Lung (tissue), 12 donors: ENCODE measurements around the gene TIAM2. TPM values are rescaled to one million over a fixed set of nuclear protein-coding genes. Genes with fewer than 3 reads are reported as not detected.

ENCODE experiments used
- ATAC-seq: fragments of 200-7000 bp; cut with Tn5 transposase; one replicate; pipeline ENCODE4 v1.9.1; 2020; ENCODE audit warnings: moderate number of reproducible peaks; ENCODE audit not compliant: insufficient read depth, low FRiP score
- DNase-seq, 3 donors: peaks; one replicate each; pipeline ENCODE4 v3.0.0-alpha.2; 2013 to 2017
- H3K27ac ChIP-seq, 2 donors: one replicate each; pipeline ENCODE4 v1.5.1; 2013; ENCODE audit warnings: mild to moderate bottlenecking in 2 of 2, moderate library complexity in 2 of 2, control low read depth in 1 of 2, inconsistent platforms in 1 of 2, low read depth in 1 of 2, low read length in 1 of 2
- H3K27me3 ChIP-seq, 3 donors: one replicate each; pipeline ENCODE4 v1.5.1; 2013; ENCODE audit warnings: low read length in 2 of 3; ENCODE audit not compliant: control insufficient read depth in 3 of 3, insufficient read depth in 3 of 3
- H3K36me3 ChIP-seq, 4 donors: one replicate each; pipeline ENCODE4 v1.5.1; 2013; ENCODE audit warnings: low read length in 4 of 4, mild to moderate bottlenecking in 1 of 4, moderate library complexity in 1 of 4; ENCODE audit not compliant: control insufficient read depth in 4 of 4, insufficient read depth in 4 of 4
- H3K4me1 ChIP-seq, 5 donors: one replicate each; pipeline ENCODE4 v1.5.1; 2013; ENCODE audit warnings: low read length in 5 of 5, mild to moderate bottlenecking in 2 of 5, moderate library complexity in 1 of 5; ENCODE audit not compliant: control insufficient read depth in 5 of 5, insufficient read depth in 5 of 5
- H3K4me3 ChIP-seq: one replicate; pipeline ENCODE4 v1.5.1; 2013; ENCODE audit warnings: mild to moderate bottlenecking, control low read depth, moderate library complexity
- H3K9ac ChIP-seq, 2 donors: one replicate each; pipeline ENCODE4 v1.5.1; 2013; ENCODE audit warnings: low read length in 2 of 2, control low read depth in 1 of 2; ENCODE audit not compliant: insufficient read depth in 1 of 2
- H3K9me3 ChIP-seq, 4 donors: one replicate each; pipeline ENCODE4 v1.5.1; 2013; ENCODE audit warnings: low read length in 3 of 4, mild to moderate bottlenecking in 1 of 4, moderate library complexity in 1 of 4; ENCODE audit not compliant: control insufficient read depth in 4 of 4, insufficient read depth in 3 of 4
- WGBS, 2 donors: extraction: QIAGEN DNeasy Blood & Tissue Kit; methylation state at CpG; one replicate each; pipeline ENCODE4 v1.1.7; 2013; 5-methylcytosine and 5-hydroxymethylcytosine counted together
- polyA plus RNA-seq, 2 donors: library from polyadenylated mRNA; stranded (reverse); fragments of 200-250 nt; gene quantifications; one replicate each; pipeline ENCODE4 v1.2.1, GENCODE V29; 2013
- total RNA-seq, 2 donors: library from RNA; depleted of rRNA in 1 of 2; stranded (reverse); fragments of >200 nt in 1 of 2; gene quantifications; one replicate each; pipeline ENCODE4 v1.2.1, GENCODE V29; 2014 to 2021
- TF ChIP-seq, protein P1 (sequence below): IDR thresholded peaks from 2 replicates; pipeline ENCODE4 v1.5.1; 2012; ENCODE audit warnings: mild to moderate bottlenecking; ENCODE audit errors: control extremely low read depth, extremely low read depth
- donor health status: control.
- donor health status: control.
- donor health status: Bipolar disorder and iron deficiency.
- donor health status: healthy.
- donor health status: DM: yes; HTN: yes; CAD: no.

The TIAM2 gene
- total and polyA plus RNA-seq, 4 donors: 1.8 to 17.5 (median 4.1) TPM

DNA sequence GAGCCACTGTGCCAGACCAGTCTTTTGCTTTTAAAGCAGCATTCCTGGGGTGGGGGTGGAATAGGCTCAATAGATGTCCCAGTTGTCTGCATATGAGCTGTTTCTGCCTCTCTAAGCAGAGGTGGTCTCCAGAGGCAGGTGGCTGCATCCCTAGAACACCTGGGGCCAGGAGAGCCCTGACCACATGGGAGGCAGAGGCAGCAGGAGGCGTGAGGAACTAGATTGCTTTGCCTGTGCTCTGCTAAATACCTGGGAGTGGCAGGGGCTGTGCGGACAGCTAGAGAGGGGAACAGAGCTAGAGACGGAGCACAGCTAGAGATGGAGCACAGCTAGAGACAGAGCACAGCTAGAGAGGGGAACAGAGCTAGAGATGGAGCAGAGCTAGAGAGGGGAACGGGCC lies 239.6 kb downstream of the TIAM2 start:
- DNase-seq (no peak), ATAC-seq (no peak)

DNA sequence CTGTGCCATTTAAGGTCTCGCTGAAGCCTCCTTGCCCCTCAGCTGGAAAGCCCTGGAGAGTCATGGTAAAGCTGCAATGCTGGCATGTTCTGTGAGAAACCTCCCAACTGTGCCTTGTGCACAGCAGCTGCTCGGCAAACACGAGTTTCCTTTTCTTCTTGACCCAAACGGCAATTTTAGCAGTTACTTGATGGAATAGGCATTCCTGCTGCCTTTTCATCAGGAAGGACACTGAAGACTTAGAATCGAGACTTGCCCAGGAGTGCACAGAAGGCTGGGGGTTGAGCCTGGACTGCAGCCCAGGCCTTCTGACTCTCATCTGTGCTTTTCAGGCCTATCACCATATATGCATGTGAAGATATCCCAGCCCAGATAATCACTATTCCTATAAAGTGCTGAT lies 240.0 kb downstream of the TIAM2 start:
- Histone ChIP-seq H3K9ac (no peak overlapping the region), H3K4me3 (no peak overlapping the region), H3K27ac (no peak overlapping the region), H3K4me1 (peaks cover 0 to 10% (median 0%) of the 10 kb centered on the region in 5 donors), H3K27me3 (no peaks in the 10 kb centered on the region), H3K36me3 (no peaks in the 10 kb centered on the region), H3K9me3 (peaks cover 0 to 7% (median 1%) of the 10 kb centered on the region in 4 donors)
- DNase-seq (peak; percentile 24 to 67 (median 53)), ATAC-seq (no peak)
- TF ChIP-seq, protein P1, sequence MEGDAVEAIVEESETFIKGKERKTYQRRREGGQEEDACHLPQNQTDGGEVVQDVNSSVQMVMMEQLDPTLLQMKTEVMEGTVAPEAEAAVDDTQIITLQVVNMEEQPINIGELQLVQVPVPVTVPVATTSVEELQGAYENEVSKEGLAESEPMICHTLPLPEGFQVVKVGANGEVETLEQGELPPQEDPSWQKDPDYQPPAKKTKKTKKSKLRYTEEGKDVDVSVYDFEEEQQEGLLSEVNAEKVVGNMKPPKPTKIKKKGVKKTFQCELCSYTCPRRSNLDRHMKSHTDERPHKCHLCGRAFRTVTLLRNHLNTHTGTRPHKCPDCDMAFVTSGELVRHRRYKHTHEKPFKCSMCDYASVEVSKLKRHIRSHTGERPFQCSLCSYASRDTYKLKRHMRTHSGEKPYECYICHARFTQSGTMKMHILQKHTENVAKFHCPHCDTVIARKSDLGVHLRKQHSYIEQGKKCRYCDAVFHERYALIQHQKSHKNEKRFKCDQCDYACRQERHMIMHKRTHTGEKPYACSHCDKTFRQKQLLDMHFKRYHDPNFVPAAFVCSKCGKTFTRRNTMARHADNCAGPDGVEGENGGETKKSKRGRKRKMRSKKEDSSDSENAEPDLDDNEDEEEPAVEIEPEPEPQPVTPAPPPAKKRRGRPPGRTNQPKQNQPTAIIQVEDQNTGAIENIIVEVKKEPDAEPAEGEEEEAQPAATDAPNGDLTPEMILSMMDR: no peak
- WGBS, 2 donors: 64 to 75% methylated on average over 5 of the region's 5 CpGs

More for the DNA sequence above, 239.6 kb downstream of the TIAM2 start:
- Histone ChIP-seq H3K4me1 (peaks cover 0 to 10% (median 0%) of the 10 kb centered on the region in 5 donors), H3K9ac (no peak overlapping the region), H3K27ac (no peak overlapping the region), H3K4me3 (no peak overlapping the region), H3K9me3 (peaks cover 0 to 7% (median 1%) of the 10 kb centered on the region in 4 donors), H3K36me3 (no peaks in the 10 kb centered on the region), H3K27me3 (no peaks in the 10 kb centered on the region)
- 85 to 94% methylated on average over 4 of the region's 4 CpGs for WGBS, 2 donors
- TF ChIP-seq, protein P1: no peak

DNA sequence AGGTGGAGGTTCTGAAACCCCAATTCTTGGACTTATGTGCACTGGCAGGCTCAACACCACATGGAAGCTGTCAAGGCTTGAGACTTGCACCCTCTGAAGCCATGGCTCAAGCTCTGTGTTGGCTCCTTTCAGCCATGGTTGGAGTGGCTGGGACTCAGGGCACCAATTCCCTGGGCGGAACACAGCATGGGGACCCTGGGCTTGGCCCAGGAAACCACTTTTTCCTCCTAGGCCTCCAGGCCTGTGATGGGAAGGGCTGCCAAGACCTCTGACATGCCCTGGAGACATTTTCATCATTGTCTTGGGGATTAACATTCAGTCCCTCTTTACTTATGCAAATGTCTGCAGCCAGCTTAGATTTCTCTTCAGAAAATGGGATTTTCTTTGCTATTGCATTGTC lies 242.5 kb downstream of the TIAM2 start:
- Histone ChIP-seq H3K4me3 (no peak overlapping the region), H3K27ac (no peak overlapping the region), H3K9ac (no peak overlapping the region), H3K27me3 (no peaks in the 10 kb centered on the region), H3K9me3 (peaks cover 0 to 5% (median 1%) of the 10 kb centered on the region in 4 donors), H3K36me3 (no peaks in the 10 kb centered on the region), H3K4me1 (peaks cover 0 to 10% (median 0%) of the 10 kb centered on the region in 5 donors)
- DNase-seq (no peak), ATAC-seq (no peak)
- WGBS, 2 donors: 62 to 92% methylated on average over 1 of the region's 1 CpG
- TF ChIP-seq, protein P1: no peak

DNA sequence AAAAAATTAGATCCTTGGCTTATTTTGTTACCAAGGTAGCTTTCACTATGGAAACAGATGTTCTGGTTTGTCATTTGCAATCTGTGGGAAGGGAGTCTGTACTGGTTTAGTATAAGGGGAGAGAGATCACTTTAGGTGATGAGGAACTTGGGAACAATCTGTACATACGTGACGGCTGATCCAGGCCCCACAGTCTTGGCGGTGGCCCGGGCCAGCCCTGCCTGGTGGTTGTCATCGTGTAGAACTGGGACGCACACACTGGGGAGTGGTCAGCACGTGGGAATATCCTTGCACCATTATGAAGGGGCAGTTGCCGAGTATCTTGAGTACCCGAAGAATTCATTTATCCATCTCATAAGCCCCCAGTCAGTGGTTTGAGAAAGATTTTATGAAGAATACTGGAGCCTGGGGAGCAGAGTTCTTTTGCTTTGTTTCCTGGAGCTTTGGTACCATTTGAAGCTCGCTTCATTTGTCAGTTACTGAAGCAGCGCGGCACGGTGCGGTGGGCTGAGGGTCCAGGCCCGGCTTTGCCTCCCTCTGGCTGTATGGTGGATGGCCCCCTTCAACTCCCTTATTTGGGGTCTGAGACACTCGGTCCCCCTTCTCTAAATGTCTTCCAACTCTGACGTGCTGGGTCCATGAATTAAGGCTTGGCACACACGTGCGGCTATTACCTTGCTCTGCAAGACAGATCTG lies 245.9 kb downstream of the TIAM2 start:
- ATAC-seq (no peak), DNase-seq (no peak)
- TF ChIP-seq, protein P1: no peak
- H3K27me3 ChIP-seq: no peaks in the 10 kb centered on the region
- peaks cover 0 to 17% (median 2%) of the 10 kb centered on the region in 5 donors for H3K4me1 ChIP-seq
- WGBS, 2 donors: 91 to 95% methylated on average over 19 of the region's 19 CpGs
- H3K9ac ChIP-seq: no peak overlapping the region
- no peak overlapping the region for H3K4me3 ChIP-seq
- no peaks in the 10 kb centered on the region for H3K36me3 ChIP-seq
- H3K9me3 ChIP-seq: peaks cover 0 to 5% (median 1%) of the 10 kb centered on the region in 4 donors
- no peak overlapping the region for H3K27ac ChIP-seq
